Suprapubic skin (tissue), 4 donors: Measurements from ENCODE around the gene AQP7.

Source experiments
- CTCF ChIP-seq, 2 donors: fragments of 200-600 bp in 1 of 2; fragments of 450-650 bp in 1 of 2; sonication (generic) in 1 of 2; IDR thresholded peaks; one replicate each; pipeline ENCODE4 v1.5.1; 2016 to 2019; ENCODE audit warnings: antibody characterized with exemption in 2 of 2, mild to moderate bottlenecking in 1 of 2, moderate library complexity in 1 of 2
- EP300 ChIP-seq: sonication (generic); formaldehyde crosslinking; IDR thresholded peaks from one replicate; pipeline ENCODE4 v1.6.1; 2017; ENCODE audit warnings: antibody characterized with exemption
- POLR2A ChIP-seq, 2 donors: fragments of 450-650 bp; IDR thresholded peaks; one replicate each; pipeline ENCODE4 v1.6.1; 2017; ENCODE audit warnings: antibody characterized with exemption in 2 of 2, mild to moderate bottlenecking in 2 of 2, moderate library complexity in 2 of 2
- POLR2AphosphoS5 ChIP-seq, 3 donors: sonication (generic); formaldehyde crosslinking; IDR thresholded peaks; one replicate each; pipeline ENCODE4 v1.6.1; 2017; ENCODE audit warnings: antibody characterized with exemption in 3 of 3

GRCh38 chr9:33437205-33437604, 34.8 kb upstream of the AQP7 start:
- TF ChIP-seq CTCF (IDR thresholded peaks at IDR 0.05), result no peak
- no peak for TF ChIP-seq POLR2A (IDR thresholded peaks at IDR 0.05)
- no peak for TF ChIP-seq EP300
- no peak for TF ChIP-seq POLR2AphosphoS5 (IDR thresholded peaks at IDR 0.05)
